Right atrium auricular region (tissue), 2 donors: ENCODE results near the gene RPGRIP1L. TPM values are rescaled to one million over a fixed set of nuclear protein-coding genes. Genes with fewer than 3 reads are reported as not detected.

Experiments used
- DNase-seq: peaks from one replicate; pipeline ENCODE4 v3.0.0-alpha.2; 2019; ENCODE audit warnings: low spot score
- H3K27ac ChIP-seq, 2 donors: fragments of 200-600 bp; sonication (generic); 1 replicate in 1 of 2; 2 replicates in 1 of 2; pipeline ENCODE4 v1.5.1; 2016 to 2019
- H3K27me3 ChIP-seq, 2 donors: fragments of 200-600 bp; sonication (generic); one replicate each; pipeline versions ENCODE4 v1.5.1 to v1.6.0; 2017 to 2019
- H3K36me3 ChIP-seq: fragments of 200-600 bp; sonication (generic); one replicate; pipeline ENCODE4 v1.5.1; 2016
- H3K4me1 ChIP-seq, 2 donors: fragments of 200-600 bp; sonication (generic); one replicate each; pipeline versions ENCODE4 v1.5.1 to v1.6.0; 2017 to 2019
- H3K4me3 ChIP-seq, 2 donors: fragments of 200-600 bp; sonication (generic); 1 replicate in 1 of 2; 2 replicates in 1 of 2; pipeline ENCODE4 v1.5.1; 2017 to 2019; ENCODE audit warnings: mild to moderate bottlenecking in 1 of 2, moderate library complexity in 1 of 2
- H3K9me3 ChIP-seq, 2 donors: fragments of 200-600 bp; sonication (generic); one replicate each; pipeline ENCODE4 v1.5.1; 2019
- total RNA-seq, 2 donors: library from RNA; depleted of rRNA; stranded (reverse); fragments of >200 nt; gene quantifications; one replicate each; pipeline ENCODE4 v1.1.0, GENCODE V29; 2016
- TF ChIP-seq, protein P1 (sequence below), 2 donors: fragments of 200-600 bp; sonication (generic); IDR thresholded peaks; one replicate each; pipeline ENCODE4 v1.5.1; 2019; ENCODE audit warnings: antibody characterized with exemption in 2 of 2

Gene RPGRIP1L
- total RNA-seq, 2 donors from 2014 or later: 1.8 to 2.3 TPM

- no peak overlapping the region for H3K4me3 ChIP-seq
- no peaks in the 10 kb centered on the region for H3K4me1 ChIP-seq
- DNase-seq: no peak
- no peak overlapping the region for H3K27ac ChIP-seq
- H3K36me3 ChIP-seq: no peaks in the 10 kb centered on the region
- TF ChIP-seq, protein P1, sequence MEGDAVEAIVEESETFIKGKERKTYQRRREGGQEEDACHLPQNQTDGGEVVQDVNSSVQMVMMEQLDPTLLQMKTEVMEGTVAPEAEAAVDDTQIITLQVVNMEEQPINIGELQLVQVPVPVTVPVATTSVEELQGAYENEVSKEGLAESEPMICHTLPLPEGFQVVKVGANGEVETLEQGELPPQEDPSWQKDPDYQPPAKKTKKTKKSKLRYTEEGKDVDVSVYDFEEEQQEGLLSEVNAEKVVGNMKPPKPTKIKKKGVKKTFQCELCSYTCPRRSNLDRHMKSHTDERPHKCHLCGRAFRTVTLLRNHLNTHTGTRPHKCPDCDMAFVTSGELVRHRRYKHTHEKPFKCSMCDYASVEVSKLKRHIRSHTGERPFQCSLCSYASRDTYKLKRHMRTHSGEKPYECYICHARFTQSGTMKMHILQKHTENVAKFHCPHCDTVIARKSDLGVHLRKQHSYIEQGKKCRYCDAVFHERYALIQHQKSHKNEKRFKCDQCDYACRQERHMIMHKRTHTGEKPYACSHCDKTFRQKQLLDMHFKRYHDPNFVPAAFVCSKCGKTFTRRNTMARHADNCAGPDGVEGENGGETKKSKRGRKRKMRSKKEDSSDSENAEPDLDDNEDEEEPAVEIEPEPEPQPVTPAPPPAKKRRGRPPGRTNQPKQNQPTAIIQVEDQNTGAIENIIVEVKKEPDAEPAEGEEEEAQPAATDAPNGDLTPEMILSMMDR (IDR thresholded peaks at IDR 0.05): no peak
- H3K27me3 ChIP-seq: no peaks in the 10 kb centered on the region
- no peaks in the 10 kb centered on the region for H3K9me3 ChIP-seq
Measured at GRCh38 chr16:53558710-53559109, 144.9 kb downstream of the RPGRIP1L start.

DNA sequence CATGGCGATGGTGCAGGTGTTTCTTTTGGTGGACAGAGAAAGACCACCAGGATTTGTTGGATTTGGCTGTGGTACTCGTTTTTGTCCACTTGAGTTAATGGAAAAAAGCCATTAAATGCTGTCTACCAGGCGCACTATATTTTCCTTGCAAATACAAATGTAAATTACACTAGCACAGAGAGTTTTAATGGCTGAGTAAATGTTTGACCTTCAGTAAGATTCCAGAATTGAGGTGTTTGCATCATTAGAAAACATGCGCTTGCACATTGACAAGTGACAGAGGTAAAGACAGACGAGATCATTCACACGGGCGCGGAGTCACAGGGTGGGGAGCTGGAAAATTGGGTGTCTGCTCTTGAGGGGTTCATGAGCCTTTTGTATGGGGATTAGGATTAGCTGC, 147.1 kb downstream of the RPGRIP1L start:
- TF ChIP-seq, protein P1 (IDR thresholded peaks at IDR 0.05): no peak
- no peaks in the 10 kb centered on the region for H3K27me3 ChIP-seq
- H3K9me3 ChIP-seq: no peaks in the 10 kb centered on the region
- no peak for DNase-seq
- no peak overlapping the region for H3K27ac ChIP-seq
- no peaks in the 10 kb centered on the region for H3K36me3 ChIP-seq
- no peaks in the 10 kb centered on the region for H3K4me1 ChIP-seq
- H3K4me3 ChIP-seq: no peak overlapping the region

GRCh38 chr16:53549970-53550690, 153.5 kb downstream of the RPGRIP1L start:
- peak; percentile 67 for DNase-seq
- no peaks in the 10 kb centered on the region for H3K27me3 ChIP-seq
- no peaks in the 10 kb centered on the region for H3K36me3 ChIP-seq
- peaks cover 0 to 3% of the 10 kb centered on the region in 2 donors for H3K4me1 ChIP-seq
- H3K4me3 ChIP-seq: no peak overlapping the region
- H3K9me3 ChIP-seq: no peaks in the 10 kb centered on the region
- TF ChIP-seq, protein P1 (IDR thresholded peaks at IDR 0.05): peak; percentile 43 to 83
- H3K27ac ChIP-seq: no peak overlapping the region

Other genes with a start within 250 kb of the RPGRIP1L start
- 10 to 100 TPM; 49.8 to 85.3 TPM for gene AKTIP, start 200.7 kb downstream of the RPGRIP1L start, total RNA-seq
- 10 to 100 TPM; 73.6 to 90.6 TPM for gene FTO, start 297 bp upstream of the RPGRIP1L start, total RNA-seq